ENCODE results near the gene NOX5. TPM values are rescaled to one million over a fixed set of nuclear protein-coding genes. Genes with fewer than 3 reads are reported as not detected.

The NOX5 gene
- total RNA-seq, 1 experiment from 2014 or later: not detected

- DNase-seq (ENCODE audit: low spot score): no peak
- Histone ChIP-seq H3K4me3 (ENCODE audit: low read depth, low read length, poor library complexity, severe bottlenecking) (no peak overlapping the region), H3K4me1 (ENCODE audit: insufficient read depth, low read length, poor library complexity, severe bottlenecking) (peaks cover 32% of the 10 kb centered on the region), H3K27me3 (replicated peaks; ENCODE audit: insufficient read depth, low read depth, low read length, poor library complexity) (no peaks in the 10 kb centered on the region), H3K36me3 (ENCODE audit: insufficient read depth, low read length, poor library complexity, severe bottlenecking) (no peaks in the 10 kb centered on the region), H3K9me3 (ENCODE audit: low read depth, low read length, poor library complexity, severe bottlenecking) (no peaks in the 10 kb centered on the region), H3K27ac (ENCODE audit: low read depth, low read length, poor library complexity, severe bottlenecking) (no peak overlapping the region)
- BruUV-seq (replicated peaks): no TSS peak
- ChIA-PET CTCF (no interaction called here), POLR2A (ENCODE audit: low non-redundant PET) (no interaction called here)
- intact Hi-C loops (cut with micrococcal nuclease; ENCODE audit: unreplicated experiment): no loop called here
- TF ChIP-seq CTCF (conservative IDR thresholded peaks at IDR 0.05; ENCODE audit: low read depth, low read length): no peak
- no peak for TF ChIP-seq EZH2 (IDR thresholded peaks at IDR 0.05; ENCODE audit: borderline replicate concordance, low read depth, low read length, poor library complexity, severe bottlenecking)
These were observed 74.8 kb downstream of the NOX5 start for GRCh38 chr15:69089258-69089657.

GRCh38 chr15:69090197-69090948 lies 75.9 kb downstream of the NOX5 start:
- POLR2A ChIA-PET (ENCODE audit: low non-redundant PET): no interaction called here
- intact Hi-C loops (cut with micrococcal nuclease; ENCODE audit: unreplicated experiment): no loop called here
- TF ChIP-seq EZH2 (IDR thresholded peaks at IDR 0.05; ENCODE audit: borderline replicate concordance, low read depth, low read length, poor library complexity, severe bottlenecking) (no peak), CTCF (conservative IDR thresholded peaks at IDR 0.05; ENCODE audit: low read depth, low read length) (no peak)
- no peak for DNase-seq (ENCODE audit: low spot score)
- Histone ChIP-seq H3K4me3 (ENCODE audit: low read depth, low read length, poor library complexity, severe bottlenecking) (no peak overlapping the region), H3K27me3 (replicated peaks; ENCODE audit: insufficient read depth, low read depth, low read length, poor library complexity) (no peaks in the 10 kb centered on the region), H3K27ac (ENCODE audit: low read depth, low read length, poor library complexity, severe bottlenecking) (no peak overlapping the region), H3K36me3 (ENCODE audit: insufficient read depth, low read length, poor library complexity, severe bottlenecking) (no peaks in the 10 kb centered on the region), H3K4me1 (ENCODE audit: insufficient read depth, low read length, poor library complexity, severe bottlenecking) (peaks cover 22% of the 10 kb centered on the region), H3K9me3 (ENCODE audit: low read depth, low read length, poor library complexity, severe bottlenecking) (no peaks in the 10 kb centered on the region)
- CTCF ChIA-PET: no interaction called here
- BruUV-seq (replicated peaks): no TSS peak

GRCh38 chr15:69091654-69092053 lies 77.2 kb downstream of the NOX5 start:
- TF ChIP-seq EZH2 (IDR thresholded peaks at IDR 0.05; ENCODE audit: borderline replicate concordance, low read depth, low read length, poor library complexity, severe bottlenecking) (no peak), CTCF (conservative IDR thresholded peaks at IDR 0.05; ENCODE audit: low read depth, low read length) (no peak)
- no peak for DNase-seq (ENCODE audit: low spot score)
- Histone ChIP-seq H3K4me3 (ENCODE audit: low read depth, low read length, poor library complexity, severe bottlenecking) (no peak overlapping the region), H3K9me3 (ENCODE audit: low read depth, low read length, poor library complexity, severe bottlenecking) (no peaks in the 10 kb centered on the region), H3K27me3 (replicated peaks; ENCODE audit: insufficient read depth, low read depth, low read length, poor library complexity) (no peaks in the 10 kb centered on the region), H3K4me1 (ENCODE audit: insufficient read depth, low read length, poor library complexity, severe bottlenecking) (peaks cover 9% of the 10 kb centered on the region), H3K36me3 (ENCODE audit: insufficient read depth, low read length, poor library complexity, severe bottlenecking) (no peaks in the 10 kb centered on the region), H3K27ac (ENCODE audit: low read depth, low read length, poor library complexity, severe bottlenecking) (no peak overlapping the region)
- CTCF ChIA-PET: no interaction called here
- intact Hi-C loops (cut with micrococcal nuclease; ENCODE audit: unreplicated experiment): no loop called here
- BruUV-seq (replicated peaks): no TSS peak
- POLR2A ChIA-PET (ENCODE audit: low non-redundant PET): no interaction called here
